Measurements from ENCODE around the gene BLTP3B.

Gene BLTP3B

DNA sequence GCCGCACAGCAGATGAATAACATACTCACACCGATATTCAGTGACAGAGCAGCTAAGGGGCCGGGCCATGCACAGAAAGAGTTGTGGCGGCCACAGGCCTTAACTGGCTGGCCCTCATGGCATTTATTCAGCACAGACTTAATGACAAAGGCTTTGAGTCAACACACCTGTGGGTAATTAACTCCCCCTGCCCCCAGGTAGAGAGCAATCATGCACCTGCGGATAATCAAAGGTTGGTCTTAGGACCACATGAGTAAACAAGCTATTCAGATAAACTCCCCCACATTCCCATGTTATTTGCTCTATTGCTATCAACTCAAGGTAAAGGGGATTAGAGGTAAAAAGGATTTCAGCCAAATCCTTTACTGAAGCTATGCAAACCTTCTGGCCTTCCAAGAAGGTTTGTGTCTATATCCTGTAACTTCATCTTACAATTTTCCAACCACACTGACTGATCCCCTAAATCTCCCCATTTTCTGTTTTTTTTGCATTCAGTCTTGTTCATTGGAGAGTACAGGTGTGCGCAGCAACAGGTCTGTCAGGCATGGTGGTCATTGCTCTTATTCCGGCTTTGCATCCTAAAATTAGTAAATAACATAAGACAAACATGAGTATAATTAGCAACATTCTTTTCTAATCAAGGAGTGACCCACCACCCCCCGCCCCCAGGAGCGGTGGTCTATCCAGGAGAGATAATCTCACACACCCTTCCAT, 16.9 kb upstream of the BLTP3B start:
- no peak for DNase-seq

DNA sequence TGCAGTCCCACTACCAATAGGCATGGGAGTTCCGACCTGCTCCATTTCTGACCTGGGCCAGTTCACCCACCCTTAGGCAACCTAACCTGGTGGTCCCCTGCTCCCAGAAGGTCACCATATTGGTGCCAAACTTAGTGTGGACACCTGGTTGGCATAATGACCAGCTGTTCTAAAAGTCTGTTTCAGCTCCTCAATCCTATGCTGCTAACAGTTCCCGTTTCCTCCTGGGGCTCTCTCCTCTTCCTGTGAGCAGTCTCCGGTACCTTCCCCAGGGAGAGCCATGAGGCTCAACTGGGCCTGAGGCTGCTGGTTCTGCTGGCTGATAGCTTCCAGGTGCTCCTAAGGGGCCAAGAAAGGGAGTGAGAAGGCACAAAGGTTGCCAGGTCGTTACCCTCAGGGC, 15.9 kb upstream of the BLTP3B start:
- no peak for DNase-seq

- no peak for DNase-seq
Measured at GRCh38 chr12:100157427-100157821, 14.8 kb upstream of the BLTP3B start.

DNA sequence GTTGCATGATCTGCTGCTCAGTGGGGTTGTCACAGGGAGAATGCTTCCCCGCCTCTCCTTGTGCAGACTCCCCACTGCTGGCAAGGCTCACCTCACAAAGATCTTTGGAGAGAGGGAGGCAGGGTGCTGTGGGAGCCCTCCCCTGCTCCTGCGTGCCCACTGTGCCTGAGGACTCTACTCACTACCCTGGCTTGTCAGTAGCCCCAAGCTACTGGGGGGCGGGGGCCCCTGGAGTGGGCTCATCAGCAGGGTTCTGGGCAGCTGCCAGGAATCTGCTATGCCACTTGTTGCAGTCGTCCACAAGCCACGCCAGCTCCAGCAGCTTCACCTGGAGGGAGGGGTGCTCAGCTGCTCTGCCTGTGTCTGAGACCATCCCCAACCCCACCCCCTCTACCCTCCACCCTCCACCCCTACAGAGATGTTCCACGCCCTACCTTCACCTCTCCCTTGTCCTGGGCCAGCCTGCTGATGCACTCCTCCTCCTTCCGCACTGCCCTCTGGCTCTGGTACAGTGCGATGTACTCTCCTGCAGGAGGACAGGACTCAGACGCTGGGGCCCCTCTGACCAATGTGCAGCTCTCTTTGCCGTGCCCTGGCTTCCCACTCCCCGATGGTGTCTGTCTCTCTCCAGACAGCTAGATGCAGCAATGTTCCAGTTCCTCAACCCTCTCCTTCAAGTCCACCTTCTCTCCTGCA, 14.2 kb upstream of the BLTP3B start:
- no peak for DNase-seq

DNA sequence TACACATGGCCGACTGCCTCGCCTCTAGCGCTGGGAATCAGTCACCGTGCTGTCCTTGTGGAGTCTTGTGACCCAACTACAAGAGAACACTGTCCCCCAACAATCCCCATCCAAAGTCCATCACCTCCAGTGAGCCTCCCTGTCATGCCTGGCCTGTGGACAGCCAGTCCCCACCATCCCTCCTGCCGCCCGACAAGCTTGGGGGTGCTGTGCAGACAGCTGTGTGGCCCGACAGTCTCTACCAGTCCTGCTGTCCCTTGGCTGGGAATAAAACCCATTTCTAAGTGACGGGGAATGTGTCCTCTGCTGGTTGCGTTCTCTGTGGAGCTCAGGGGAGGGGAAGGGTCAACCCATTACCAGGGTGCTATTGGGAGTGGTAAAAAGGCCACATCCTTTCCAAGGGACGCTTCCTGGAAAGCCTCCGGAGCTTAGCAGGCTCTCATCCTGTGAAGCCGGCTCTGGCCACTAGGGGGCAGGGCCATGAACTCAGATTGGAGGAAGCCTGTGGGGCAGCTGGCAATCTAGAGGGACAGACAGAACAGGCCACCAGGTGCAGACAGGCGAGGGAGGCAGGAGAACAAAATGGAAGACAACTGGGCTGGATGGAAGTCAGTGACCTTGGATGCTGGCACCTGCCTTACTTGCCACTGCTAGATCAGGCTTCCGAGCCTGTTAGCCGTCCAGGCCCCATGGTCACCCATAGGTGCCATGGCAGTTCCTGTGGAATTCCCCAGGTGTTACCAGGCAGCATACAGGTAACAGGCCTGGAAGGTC, 12.0 kb upstream of the BLTP3B start:
- peak; percentile 28 for DNase-seq

DNA sequence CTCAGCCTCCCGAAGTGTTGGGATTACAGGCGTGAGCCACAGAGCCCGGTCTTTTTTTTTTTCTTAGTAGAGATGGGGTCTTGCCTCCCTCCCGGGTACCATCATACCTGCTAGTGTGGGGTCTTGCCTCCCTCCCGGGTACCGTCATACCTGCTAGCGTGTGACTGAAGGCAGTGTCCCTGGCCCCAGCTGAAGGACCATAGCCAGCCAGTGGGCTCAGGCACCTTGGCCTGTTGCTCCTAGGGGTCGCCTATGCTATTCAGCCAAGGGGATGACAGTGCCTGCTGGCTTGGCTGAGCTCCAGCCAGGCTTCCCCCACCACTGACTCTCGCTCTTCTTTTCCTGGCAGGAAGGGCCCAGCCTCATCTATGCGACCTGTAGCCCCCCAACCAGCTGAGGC, 10.5 kb upstream of the BLTP3B start:
- DNase-seq = no peak

- DNase-seq = no peak
Measured at GRCh38 chr12:100151769-100152168, 9.1 kb upstream of the BLTP3B start.

- no peak for DNase-seq
Measured at GRCh38 chr12:100146252-100146651, 3.6 kb upstream of the BLTP3B start.

GRCh38 chr12:100145643-100146042, 3.0 kb upstream of the BLTP3B start:
- no peak for DNase-seq

GRCh38 chr12:100141998-100142850, 450 bp downstream of the BLTP3B start:
- DNase-seq = no peak

DNA sequence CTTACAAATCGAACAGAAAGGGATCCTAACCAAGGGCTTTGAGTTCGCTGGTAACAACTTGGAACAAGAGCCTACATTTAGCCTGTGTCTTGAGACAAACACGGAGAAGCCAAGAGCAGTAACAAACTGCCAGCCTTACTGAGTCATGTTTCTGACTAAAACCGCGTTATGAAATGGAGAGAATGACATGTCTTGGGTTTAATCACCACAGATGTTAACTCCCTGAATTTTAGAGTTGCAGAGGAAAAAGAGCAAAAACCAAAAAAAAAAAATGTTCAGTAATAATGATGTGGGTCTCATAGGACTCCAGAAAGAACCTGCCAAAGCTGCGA, 1.0 kb downstream of the BLTP3B start:
- no peak for DNase-seq

GRCh38 chr12:100138803-100139098, 3.9 kb downstream of the BLTP3B start:
- DNase-seq = no peak

GRCh38 chr12:100138048-100138802, 4.4 kb downstream of the BLTP3B start:
- DNase-seq = no peak

DNA sequence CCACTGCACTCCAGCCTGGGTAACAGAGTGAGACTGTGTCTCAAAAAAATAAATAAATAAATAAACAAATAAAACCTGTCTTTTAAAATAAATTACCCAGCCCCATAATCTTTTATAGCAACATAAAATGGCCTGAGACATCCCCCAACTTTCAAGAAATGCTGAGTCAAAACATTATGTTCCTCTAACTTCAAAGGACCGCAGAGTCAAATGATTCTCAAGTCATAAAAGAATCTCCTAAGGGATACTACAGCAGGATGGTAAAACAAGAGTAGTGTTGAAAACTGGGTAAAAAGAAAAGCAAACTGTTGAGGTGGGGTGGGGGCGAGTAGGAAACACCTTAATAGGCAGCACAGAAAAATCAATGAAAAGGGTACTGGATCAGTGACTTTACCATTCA, 9.5 kb downstream of the BLTP3B start:
- DNase-seq = no peak

DNA sequence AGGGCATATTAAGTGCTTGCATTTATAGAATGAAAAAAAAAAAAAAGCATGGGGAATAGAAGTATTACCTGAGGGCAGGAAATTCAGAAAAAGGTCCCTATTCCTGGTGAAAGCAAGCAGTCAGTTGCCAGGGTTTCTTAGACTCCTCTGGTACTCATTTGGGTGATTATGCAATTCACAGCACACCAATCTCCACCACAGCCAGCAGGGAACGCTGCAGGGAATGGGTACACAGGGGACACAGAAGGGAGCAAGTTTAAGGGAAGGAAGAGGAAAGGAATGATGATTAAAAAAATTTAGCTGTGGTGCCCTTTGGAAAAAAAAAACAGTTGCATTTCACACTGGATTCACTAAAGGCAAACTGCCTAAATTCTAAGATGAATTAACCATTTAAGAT, 14.2 kb downstream of the BLTP3B start:
- DNase-seq = no peak

GRCh38 chr12:100127766-100128511, 14.7 kb downstream of the BLTP3B start:
- no peak for DNase-seq

DNA sequence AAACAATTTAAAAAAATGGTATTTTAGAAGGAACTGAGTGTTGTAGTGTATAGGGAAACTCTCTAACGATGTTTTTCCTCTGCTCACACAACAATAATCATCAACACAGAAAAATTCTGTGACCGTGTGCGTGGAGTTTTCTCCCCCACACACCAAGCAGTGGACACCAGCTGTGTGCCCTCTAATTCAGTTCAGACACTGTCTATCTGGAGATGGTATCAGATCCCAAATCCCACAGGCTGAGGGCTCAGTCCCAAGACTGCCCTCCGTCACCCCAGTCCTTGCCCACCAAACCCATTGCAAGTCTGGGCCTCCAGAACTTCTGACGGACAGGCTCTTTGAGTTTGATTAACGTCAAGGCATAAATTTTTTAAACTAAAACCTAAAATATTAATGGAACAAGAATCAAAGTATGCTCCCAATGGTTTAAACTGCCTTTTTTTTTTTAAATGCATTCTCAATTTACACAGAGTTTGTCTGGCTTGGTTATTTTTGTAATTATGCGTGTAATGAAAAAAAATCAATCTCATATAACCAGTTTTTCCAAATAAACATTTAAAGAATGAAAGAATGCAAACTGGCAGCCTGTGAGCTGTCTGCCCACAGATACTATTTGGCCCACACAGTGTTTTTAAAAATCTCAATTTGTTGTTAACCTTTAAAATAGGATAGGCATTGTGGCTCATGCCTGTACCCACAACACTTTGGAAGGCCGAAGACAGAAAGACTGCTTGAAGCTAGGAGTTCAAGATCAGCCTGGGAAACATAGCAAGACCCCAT, 19.2 kb downstream of the BLTP3B start:
- no peak for DNase-seq

DNA sequence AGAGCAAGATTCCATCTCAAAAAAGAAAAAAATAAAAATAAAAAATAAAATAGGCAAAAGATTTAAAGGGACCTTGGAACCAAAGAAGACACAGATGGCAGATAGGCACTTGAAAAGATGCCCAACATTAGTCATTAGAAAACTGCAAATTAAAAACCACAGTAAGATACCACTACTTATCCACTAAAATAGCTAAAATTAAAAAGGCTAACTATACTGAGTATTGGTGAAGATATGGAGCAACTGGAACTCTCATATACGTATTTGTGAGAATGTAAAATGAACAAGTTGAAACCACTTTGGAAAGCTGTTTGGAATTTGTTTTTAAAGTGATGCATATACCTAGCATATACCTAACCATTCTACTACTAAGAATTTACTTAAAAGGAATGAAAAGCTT, 22.3 kb downstream of the BLTP3B start:
- DNase-seq = no peak

DNA sequence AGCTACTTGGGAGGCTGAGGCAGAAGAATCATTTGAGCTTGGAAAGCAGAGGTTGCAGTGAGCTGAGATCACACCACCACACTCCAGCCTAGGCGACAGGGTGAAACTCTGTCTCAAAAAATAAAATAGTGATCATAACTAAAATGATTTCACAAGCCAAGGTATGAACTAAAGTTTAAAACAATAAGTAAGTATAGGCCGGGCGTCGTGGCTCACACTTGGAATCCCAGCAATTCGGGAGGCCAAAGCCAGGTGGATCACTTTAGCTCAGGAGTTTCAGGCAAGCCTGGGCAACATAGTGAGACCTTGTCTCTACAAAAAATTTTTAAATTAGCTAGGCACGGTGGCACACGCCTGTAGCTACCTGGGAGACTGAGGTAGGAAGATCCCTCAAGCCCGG, 27.4 kb downstream of the BLTP3B start:
- DNase-seq = no peak

DNA sequence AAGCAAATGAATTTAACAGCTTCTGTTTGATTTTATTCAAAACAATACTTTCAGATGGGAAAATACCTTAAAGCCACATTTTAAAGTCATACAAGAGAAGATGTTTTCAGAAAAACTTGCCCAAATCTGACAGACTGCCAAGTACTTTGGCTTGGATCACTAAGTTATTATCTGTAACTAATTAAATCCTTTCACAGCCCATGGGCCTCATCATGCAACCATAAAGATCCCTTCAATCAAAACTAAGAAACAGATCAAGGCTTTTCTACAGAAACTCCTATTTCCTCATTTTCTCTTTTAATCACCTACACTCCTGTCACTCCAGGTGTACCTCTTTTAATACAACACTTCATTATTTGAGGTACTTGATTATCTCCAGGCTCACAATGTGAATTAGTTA, 28.1 kb downstream of the BLTP3B start:
- no peak for DNase-seq

DNA sequence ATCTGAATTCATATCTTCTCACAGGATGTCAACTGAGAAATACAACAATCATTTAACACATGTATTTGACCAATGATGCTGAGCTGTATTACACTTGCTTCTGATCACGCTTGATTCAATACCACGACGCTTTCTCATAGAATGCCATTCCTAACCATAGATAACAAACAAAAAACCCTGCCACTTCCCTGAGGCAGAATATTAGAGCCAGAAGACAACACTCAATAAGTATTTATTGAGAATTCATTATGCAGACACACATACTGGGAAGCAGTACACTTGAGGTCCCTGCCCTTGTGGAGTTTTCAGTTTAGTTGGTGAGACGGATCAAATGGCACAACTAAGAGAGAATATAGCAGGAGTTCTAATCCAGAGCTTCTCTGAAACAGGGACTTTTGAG, 32.4 kb downstream of the BLTP3B start:
- no peak for DNase-seq

Data from NCI-H1048 (cell line).